Transverse colon (tissue), 4 donors: Measurements from ENCODE around the gene PTPRF. TPM values are rescaled to one million over a fixed set of nuclear protein-coding genes. Genes with fewer than 3 reads are reported as not detected.

Experiments used
- DNase-seq: peaks from one replicate; pipeline ENCODE4 v3.0.0-alpha.2; 2019
- H3K27ac ChIP-seq, 4 donors: fragments of 200-600 bp; sonication (generic); 2 replicates each; pipeline ENCODE4 v1.5.1; 2016 to 2018; ENCODE audit warnings: inconsistent platforms in 4 of 4
- H3K27me3 ChIP-seq: fragments of 200-600 bp; sonication (generic); 2 replicates; pipeline ENCODE4 v1.5.1; 2017; ENCODE audit warnings: inconsistent platforms
- H3K36me3 ChIP-seq, 4 donors: fragments of 200-600 bp; sonication (generic); 2 replicates each; pipeline ENCODE4 v1.5.1; 2017 to 2019; ENCODE audit warnings: inconsistent platforms in 4 of 4
- H3K4me1 ChIP-seq, 4 donors: fragments of 200-600 bp; sonication (generic); 2 replicates each; pipeline ENCODE4 v1.5.1; 2017 to 2020; ENCODE audit warnings: inconsistent platforms in 4 of 4
- H3K4me3 ChIP-seq, 4 donors: fragments of 200-600 bp; sonication (generic); 1 replicate in 1 of 4; 2 replicates in 3 of 4; pipeline versions ENCODE4 v1.5.1 to v1.6.1; 2017 to 2019; ENCODE audit warnings: inconsistent platforms in 4 of 4
- H3K9me3 ChIP-seq, 2 donors: fragments of 200-600 bp; sonication (generic); 2 replicates each; pipeline ENCODE4 v1.5.1; 2017 to 2019; ENCODE audit warnings: inconsistent platforms in 2 of 2
- EP300 ChIP-seq: sonication (generic); formaldehyde crosslinking; IDR thresholded peaks from one replicate; pipeline ENCODE4 v1.6.1; 2017; ENCODE audit warnings: antibody characterized with exemption, low read depth
- POLR2A ChIP-seq: fragments of 450-650 bp; IDR thresholded peaks from one replicate; pipeline ENCODE4 v1.6.1; 2016; ENCODE audit warnings: antibody characterized with exemption, mild to moderate bottlenecking, moderate library complexity
- POLR2AphosphoS5 ChIP-seq, 3 donors: sonication (generic); formaldehyde crosslinking; IDR thresholded peaks; one replicate each; pipeline ENCODE4 v1.6.1; 2016; ENCODE audit warnings: antibody characterized with exemption in 3 of 3
- WGBS, 2 donors: methylation state at CpG; one replicate each; pipeline ENCODE4 v1.1.5; 2018; ENCODE audit warnings: low coverage in 1 of 2; 5-methylcytosine and 5-hydroxymethylcytosine counted together
- in situ Hi-C, 4 donors: fragments of 200-750 bp; cut with MboI; loops; one replicate each; pipeline versions ENCODE4 v1.15.0 to v1.15.1; 2017; ENCODE audit warnings: low sequenced_read_pairs in 3 of 4, low pct_ligation_motif_present in 1 of 4, low pct_unique_long_range_greater_than_20kb in 1 of 4
- intact Hi-C: fragments of 100-400 bp; cut with DNase I; formaldehyde crosslinking; loops from one replicate; pipeline ENCODE4 v1.15.1; 2023; ENCODE audit warnings: low total_unique reads
- total RNA-seq, 4 donors: library from RNA; depleted of rRNA; stranded (reverse); fragments of >200 nt; gene quantifications; one replicate each; pipeline ENCODE4 v1.1.0, GENCODE V29; 2016
- TF ChIP-seq, protein P1 (sequence below), 5 experiments: fragments of 200-600 bp in 3 of 5; fragments of 450-650 bp in 2 of 5; sonication (generic) in 3 of 5; IDR thresholded peaks; 1 replicate in 2 of 5; 2 replicates in 3 of 5; pipeline ENCODE4 v1.5.1; 2016 to 2017; ENCODE audit warnings: antibody characterized with exemption in 5 of 5, inconsistent platforms in 3 of 5, mild to moderate bottlenecking in 2 of 5, moderate library complexity in 1 of 5

The PTPRF gene
- total RNA-seq, 4 donors from 2014 or later: 278 to 549 (median 404) TPM

DNA sequence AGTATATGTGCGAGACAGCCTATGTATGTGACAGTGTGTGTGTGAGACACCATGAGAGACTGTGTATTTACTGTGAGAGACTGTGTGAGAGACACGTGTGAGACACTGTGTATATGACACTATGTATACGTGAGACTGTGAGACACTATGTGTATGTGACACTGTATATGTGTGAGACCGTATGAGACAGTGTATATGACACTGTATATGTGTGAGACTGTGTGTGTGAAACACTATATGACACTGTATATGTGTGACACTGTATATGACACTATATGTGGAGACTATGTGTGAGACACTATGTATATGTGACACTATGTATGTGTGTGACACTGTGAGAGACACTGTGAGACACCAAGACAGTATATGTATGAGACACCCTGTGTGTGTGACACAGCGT is 66.3 kb downstream of the PTPRF start:
- Histone ChIP-seq H3K9me3 (no peaks in the 10 kb centered on the region), H3K27me3 (no peaks in the 10 kb centered on the region), H3K27ac (no peak overlapping the region), H3K4me3 (no peak overlapping the region), H3K36me3 (peaks cover 0 to 10% (median 0%) of the 10 kb centered on the region in 4 donors), H3K4me1 (no peaks in the 10 kb centered on the region)
- WGBS, 2 donors: 83 to 86% methylated on average over 5 of the region's 5 CpGs
- intact Hi-C loops (no loop called here), in situ Hi-C loops (no loop called here)
- TF ChIP-seq POLR2AphosphoS5 (IDR thresholded peaks at IDR 0.05): no peak
- TF ChIP-seq EP300: no peak
- TF ChIP-seq, protein P1, sequence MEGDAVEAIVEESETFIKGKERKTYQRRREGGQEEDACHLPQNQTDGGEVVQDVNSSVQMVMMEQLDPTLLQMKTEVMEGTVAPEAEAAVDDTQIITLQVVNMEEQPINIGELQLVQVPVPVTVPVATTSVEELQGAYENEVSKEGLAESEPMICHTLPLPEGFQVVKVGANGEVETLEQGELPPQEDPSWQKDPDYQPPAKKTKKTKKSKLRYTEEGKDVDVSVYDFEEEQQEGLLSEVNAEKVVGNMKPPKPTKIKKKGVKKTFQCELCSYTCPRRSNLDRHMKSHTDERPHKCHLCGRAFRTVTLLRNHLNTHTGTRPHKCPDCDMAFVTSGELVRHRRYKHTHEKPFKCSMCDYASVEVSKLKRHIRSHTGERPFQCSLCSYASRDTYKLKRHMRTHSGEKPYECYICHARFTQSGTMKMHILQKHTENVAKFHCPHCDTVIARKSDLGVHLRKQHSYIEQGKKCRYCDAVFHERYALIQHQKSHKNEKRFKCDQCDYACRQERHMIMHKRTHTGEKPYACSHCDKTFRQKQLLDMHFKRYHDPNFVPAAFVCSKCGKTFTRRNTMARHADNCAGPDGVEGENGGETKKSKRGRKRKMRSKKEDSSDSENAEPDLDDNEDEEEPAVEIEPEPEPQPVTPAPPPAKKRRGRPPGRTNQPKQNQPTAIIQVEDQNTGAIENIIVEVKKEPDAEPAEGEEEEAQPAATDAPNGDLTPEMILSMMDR (IDR thresholded peaks at IDR 0.05): no peak
- no peak for TF ChIP-seq POLR2A
- no peak for DNase-seq

DNA sequence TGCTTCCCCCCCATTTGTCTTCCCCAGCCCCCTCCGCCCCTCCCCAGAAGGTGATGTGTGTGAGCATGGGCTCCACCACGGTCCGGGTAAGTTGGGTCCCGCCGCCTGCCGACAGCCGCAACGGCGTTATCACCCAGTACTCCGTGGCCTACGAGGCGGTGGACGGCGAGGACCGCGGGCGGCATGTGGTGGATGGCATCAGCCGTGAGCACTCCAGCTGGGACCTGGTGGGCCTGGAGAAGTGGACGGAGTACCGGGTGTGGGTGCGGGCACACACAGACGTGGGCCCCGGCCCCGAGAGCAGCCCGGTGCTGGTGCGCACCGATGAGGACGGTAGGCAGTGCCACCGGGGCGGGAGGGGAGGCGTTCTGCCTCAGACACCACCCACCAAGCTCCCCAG is 67.0 kb downstream of the PTPRF start:
- H3K4me3 ChIP-seq: no peak overlapping the region
- in situ Hi-C loops: no loop called here
- no peaks in the 10 kb centered on the region for H3K27me3 ChIP-seq
- H3K27ac ChIP-seq: no peak overlapping the region
- WGBS, 2 donors: 93% methylated on average over 31 of the region's 31 CpGs; no CpG with 5 or more reads in 1 of the 2 donors
- DNase-seq: no peak
- H3K36me3 ChIP-seq: peaks cover 0 to 7% (median 0%) of the 10 kb centered on the region in 4 donors
- H3K4me1 ChIP-seq: no peaks in the 10 kb centered on the region
- no peak for TF ChIP-seq EP300
- TF ChIP-seq, protein P1 (IDR thresholded peaks at IDR 0.05): no peak
- TF ChIP-seq POLR2AphosphoS5 (IDR thresholded peaks at IDR 0.05): no peak
- TF ChIP-seq POLR2A: no peak
- intact Hi-C loops: no loop called here
- H3K9me3 ChIP-seq: no peaks in the 10 kb centered on the region

DNA sequence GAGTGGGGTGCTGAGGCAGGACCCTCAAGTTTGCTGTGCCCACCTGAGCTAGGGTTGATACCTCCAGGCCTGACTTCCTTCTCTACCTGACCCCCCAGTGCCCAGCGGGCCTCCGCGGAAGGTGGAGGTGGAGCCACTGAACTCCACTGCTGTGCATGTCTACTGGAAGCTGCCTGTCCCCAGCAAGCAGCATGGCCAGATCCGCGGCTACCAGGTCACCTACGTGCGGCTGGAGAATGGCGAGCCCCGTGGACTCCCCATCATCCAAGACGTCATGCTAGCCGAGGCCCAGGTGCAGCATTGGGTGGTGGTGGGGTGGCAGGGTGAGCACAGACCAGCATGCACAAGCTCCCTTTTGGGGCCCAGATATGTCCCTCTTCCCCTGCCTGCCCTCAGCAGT is 67.9 kb downstream of the PTPRF start:
- no peaks in the 10 kb centered on the region for H3K4me1 ChIP-seq
- no peak overlapping the region for H3K4me3 ChIP-seq
- intact Hi-C loops (no loop called here), in situ Hi-C loops (no loop called here)
- peaks cover 0 to 6% (median 0%) of the 10 kb centered on the region in 4 donors for H3K36me3 ChIP-seq
- 95% methylated on average over 11 of the region's 11 CpGs; no CpG with 5 or more reads in 1 of the 2 donors for WGBS, 2 donors
- H3K27ac ChIP-seq: no peak overlapping the region
- H3K27me3 ChIP-seq: no peaks in the 10 kb centered on the region
- no peak for DNase-seq
- TF ChIP-seq EP300 (no peak), POLR2AphosphoS5 (IDR thresholded peaks at IDR 0.05) (no peak), POLR2A (no peak)
- TF ChIP-seq, protein P1 (IDR thresholded peaks at IDR 0.05): no peak
- H3K9me3 ChIP-seq: no peaks in the 10 kb centered on the region

DNA sequence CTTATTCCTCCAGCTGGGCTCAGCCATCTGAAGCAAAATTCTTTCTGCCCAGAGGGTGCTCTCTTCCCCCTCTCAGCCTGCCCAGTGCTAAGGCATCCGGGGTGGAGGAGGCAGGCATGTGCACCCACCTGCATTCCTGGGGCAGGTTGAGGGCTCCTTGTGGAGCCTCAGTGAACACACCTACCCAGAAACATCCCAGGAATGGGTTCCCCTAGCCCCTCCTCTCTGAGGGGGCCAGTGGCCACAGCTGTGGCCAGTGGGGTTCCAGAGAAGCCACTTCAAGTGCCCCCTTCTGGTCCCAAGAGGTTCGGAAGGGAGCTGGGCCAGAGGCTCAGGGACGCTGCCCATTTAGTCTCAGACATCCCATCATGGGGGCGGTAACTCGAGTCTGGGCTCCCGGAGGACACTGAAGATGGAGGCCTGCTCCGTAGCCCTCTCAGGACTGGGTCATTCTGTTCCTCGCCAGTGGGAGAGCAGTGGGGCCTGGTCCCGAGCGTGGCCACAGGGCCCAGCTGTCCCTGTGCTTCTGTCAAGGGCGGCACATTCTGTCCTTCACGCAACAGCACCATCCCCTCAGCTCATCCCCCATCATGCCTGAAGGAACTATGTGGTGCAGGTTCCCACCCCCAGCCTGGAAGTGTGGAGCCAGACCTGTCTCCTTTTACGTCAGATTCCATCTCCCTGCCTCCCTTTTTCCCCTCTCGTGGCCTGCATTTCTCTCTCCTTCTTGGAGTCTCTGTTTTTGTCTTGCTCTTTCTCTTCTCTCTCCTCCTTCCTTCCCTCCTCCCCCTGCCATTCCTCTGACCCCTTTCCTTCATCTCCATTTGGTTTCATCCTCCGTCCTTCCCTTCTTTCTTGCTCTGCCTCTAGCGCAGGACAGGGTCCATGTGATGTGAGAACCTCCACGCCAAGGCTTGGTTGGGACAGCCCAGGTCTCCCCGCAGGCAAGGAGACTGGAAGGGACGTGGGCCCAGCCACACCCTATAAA is 69.6 kb downstream of the PTPRF start:
- peaks cover 0 to 16% (median 0%) of the 10 kb centered on the region in 4 donors for H3K36me3 ChIP-seq
- TF ChIP-seq POLR2AphosphoS5 (IDR thresholded peaks at IDR 0.05) (no peak), POLR2A (no peak), EP300 (no peak)
- TF ChIP-seq, protein P1 (IDR thresholded peaks at IDR 0.05): no peak

More for the DNA sequence above, 69.6 kb downstream of the PTPRF start:
- DNase-seq: no peak
- Histone ChIP-seq H3K9me3 (no peaks in the 10 kb centered on the region), H3K27me3 (no peaks in the 10 kb centered on the region), H3K4me1 (no peaks in the 10 kb centered on the region), H3K4me3 (no peak overlapping the region), H3K27ac (no peak overlapping the region)
- WGBS, 2 donors: 60 to 89% methylated on average over 1 to 15 of the region's 19 CpGs
- intact Hi-C loops (no loop called here), in situ Hi-C loops (no loop called here)
